Measurements from ENCODE around the gene CREBRF. TPM values are rescaled to one million over a fixed set of nuclear protein-coding genes. Genes with fewer than 3 reads are reported as not detected.
"Not testable (repeated sequence)": the region's sequence is repeated elsewhere in the genome, so short reads cannot be mapped to it uniquely, and the experiment has no call there.

CREBRF gene
- total RNA-seq, 1 donor from 2014 or later = 43.3 TPM

- no peak for DNase-seq (ENCODE audit: low spot score)
These were observed 22.7 kb downstream of the CREBRF start for GRCh38 chr5:173078878-173079277.

GRCh38 chr5:173089581-173089980, 33.4 kb downstream of the CREBRF start:
- DNase-seq (ENCODE audit: low spot score) = no peak

GRCh38 chr5:173090639-173091038, 34.5 kb downstream of the CREBRF start:
- no peak for DNase-seq (ENCODE audit: low spot score)

- DNase-seq (ENCODE audit: low spot score) = no peak
These were observed 35.8 kb downstream of the CREBRF start for GRCh38 chr5:173091981-173092380.

GRCh38 chr5:173093606-173094005, 37.5 kb downstream of the CREBRF start:
- no peak for DNase-seq (ENCODE audit: low spot score)

- DNase-seq (ENCODE audit: low spot score) = peak; percentile 82
These were observed 38.0 kb downstream of the CREBRF start for GRCh38 chr5:173094012-173094661.

- no peak for DNase-seq (ENCODE audit: low spot score)
These were observed 42.6 kb downstream of the CREBRF start for GRCh38 chr5:173098787-173099186.

- DNase-seq (ENCODE audit: low spot score) = no peak
These were observed 43.3 kb downstream of the CREBRF start for GRCh38 chr5:173099461-173099860.

- no peak for DNase-seq (ENCODE audit: low spot score)
These were observed 45.1 kb downstream of the CREBRF start for GRCh38 chr5:173101245-173101644.

GRCh38 chr5:173103411-173103810, 47.3 kb downstream of the CREBRF start:
- DNase-seq (ENCODE audit: low spot score) = no peak

GRCh38 chr5:173108914-173109313, 52.8 kb downstream of the CREBRF start:
- DNase-seq (ENCODE audit: low spot score) = no peak

- no peak for DNase-seq (ENCODE audit: low spot score)
These were observed 58.4 kb downstream of the CREBRF start for GRCh38 chr5:173114536-173114935.

GRCh38 chr5:173119719-173120118, 63.6 kb downstream of the CREBRF start:
- no peak for DNase-seq (ENCODE audit: low spot score)

- peak; percentile 61 for DNase-seq (ENCODE audit: low spot score)
These were observed 67.3 kb downstream of the CREBRF start for GRCh38 chr5:173123416-173123815.

- not testable (repeated sequence) for DNase-seq (ENCODE audit: low spot score)
These were observed 76.0 kb downstream of the CREBRF start for GRCh38 chr5:173132166-173132565.

GRCh38 chr5:173138707-173139106, 82.6 kb downstream of the CREBRF start:
- DNase-seq (ENCODE audit: low spot score) = no peak

GRCh38 chr5:173139631-173140030, 83.5 kb downstream of the CREBRF start:
- no peak for DNase-seq (ENCODE audit: low spot score)

- DNase-seq (ENCODE audit: low spot score) = no peak
These were observed 84.6 kb downstream of the CREBRF start for GRCh38 chr5:173140769-173141168.

GRCh38 chr5:173143567-173143966, 87.4 kb downstream of the CREBRF start:
- DNase-seq (ENCODE audit: low spot score) = no peak

- DNase-seq (ENCODE audit: low spot score) = peak; percentile 95
These were observed 88.3 kb downstream of the CREBRF start, which contains the start of gene BNIP1 for GRCh38 chr5:173144200-173145176. BNIP1 (plus strand) TSS chr5:173144531; CDS start chr5:173144546, 15 bp downstream.

GRCh38 chr5:173148354-173148753, 92.2 kb downstream of the CREBRF start:
- no peak for DNase-seq (ENCODE audit: low spot score)

- DNase-seq (ENCODE audit: low spot score) = no peak
These were observed 96.4 kb downstream of the CREBRF start for GRCh38 chr5:173152547-173152946.

- DNase-seq (ENCODE audit: low spot score) = no peak
These were observed 97.7 kb downstream of the CREBRF start for GRCh38 chr5:173153842-173154241.
